HG02642 (cell line): Measurements from ENCODE around the gene CXCL13.
"Not testable (repeated sequence)": the region's sequence is repeated elsewhere in the genome, so short reads cannot be mapped to it uniquely, and the experiment has no call there.

Experiments
- ATAC-seq: cut with Tn5 transposase; IDR thresholded peaks from one replicate; pipeline ENCODE4 v1.9.1; 2021; ENCODE audit warnings: mild to moderate bottlenecking; ENCODE audit not compliant: unreplicated experiment, poor library complexity

The CXCL13 gene

DNA sequence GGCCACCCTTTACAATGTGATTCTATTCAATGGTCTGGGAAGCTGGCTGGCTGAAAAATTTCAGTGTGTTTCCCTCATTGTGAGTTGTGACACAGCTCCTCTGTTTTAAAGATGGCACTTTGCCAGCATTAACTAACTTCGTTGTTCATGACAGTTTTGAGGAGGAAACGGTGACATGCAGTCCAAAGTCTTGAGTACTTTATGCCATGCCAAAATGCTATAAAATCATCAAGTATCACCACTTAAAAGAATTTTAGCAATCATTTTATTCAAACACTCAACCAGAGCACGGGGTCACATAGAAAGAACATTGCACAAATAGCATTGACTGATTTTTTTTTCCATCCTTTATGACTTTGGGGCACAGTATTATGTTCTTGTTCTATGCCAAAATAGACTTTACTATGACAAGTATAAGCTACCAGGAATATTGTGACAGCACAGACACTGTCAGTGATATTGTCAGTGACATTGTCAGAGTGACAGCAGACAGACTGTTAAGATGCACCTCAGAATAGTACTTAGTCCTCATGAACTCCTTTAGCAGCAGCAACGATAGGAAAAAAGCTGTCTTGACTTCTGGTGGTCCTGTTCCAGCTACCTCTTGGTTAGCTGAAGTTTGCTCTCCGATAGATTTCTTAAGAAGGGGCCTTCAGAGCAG lies 46.7 kb downstream of the CXCL13 start:
- ATAC-seq = no peak

- no peak for ATAC-seq
Observed at GRCh38 chr4:77653162-77653758, 47.6 kb downstream of the CXCL13 start.

GRCh38 chr4:77660318-77660717 lies 54.7 kb downstream of the CXCL13 start:
- not testable (repeated sequence) for ATAC-seq
